ENCODE data around the gene NPVF.

Gene NPVF

GRCh38 chr7:25179325-25179724, 49.0 kb downstream of the NPVF start:
- DNase-seq (ENCODE audit: insufficient read length, low spot score) (no peak), FAIRE-seq (no peak)

Measured in HTR-8/SVneo (cell line).